SU-DHL-6 (cell line): ENCODE measurements around the gene TRIM23.

Source experiments
- EZH2phosphoT487 ChIP-seq: fragments of 200-600 bp; sonication (generic), shearing (Covaris generic); conservative IDR thresholded peaks from 2 replicates; pipeline ENCODE4 v1.6.1; 2018; ENCODE audit warnings: mild to moderate bottlenecking, antibody characterized with exemption, low read length, moderate library complexity, mixed read lengths
- TF ChIP-seq, protein P1 (sequence below): fragments of 200-600 bp; sonication (generic); IDR thresholded peaks from one replicate; pipeline ENCODE4 v1.5.1; 2017; ENCODE audit warnings: antibody characterized with exemption, mild to moderate bottlenecking, low read length, moderate library complexity; ENCODE audit not compliant: insufficient read depth, poor library complexity, severe bottlenecking

DNA sequence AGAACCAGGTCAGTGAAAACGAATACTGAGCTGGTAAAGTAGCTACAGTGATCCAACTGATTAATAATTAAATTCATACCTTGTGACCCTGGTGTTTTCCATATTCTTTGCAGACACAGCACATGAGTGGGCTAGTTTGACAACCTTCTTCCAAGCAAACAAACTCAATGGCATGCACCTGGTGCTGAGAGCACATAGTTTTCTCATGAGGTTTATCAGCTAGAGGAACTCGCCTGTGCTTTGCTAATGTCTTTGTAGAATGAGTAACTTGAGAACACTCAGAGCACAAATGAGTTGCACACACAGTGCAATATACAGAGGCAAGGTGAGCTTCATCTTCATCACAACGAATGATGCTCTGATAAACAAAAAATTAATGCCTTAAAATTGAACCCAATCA lies 12.6 kb downstream of the TRIM23 start:
- TF ChIP-seq, protein P1, sequence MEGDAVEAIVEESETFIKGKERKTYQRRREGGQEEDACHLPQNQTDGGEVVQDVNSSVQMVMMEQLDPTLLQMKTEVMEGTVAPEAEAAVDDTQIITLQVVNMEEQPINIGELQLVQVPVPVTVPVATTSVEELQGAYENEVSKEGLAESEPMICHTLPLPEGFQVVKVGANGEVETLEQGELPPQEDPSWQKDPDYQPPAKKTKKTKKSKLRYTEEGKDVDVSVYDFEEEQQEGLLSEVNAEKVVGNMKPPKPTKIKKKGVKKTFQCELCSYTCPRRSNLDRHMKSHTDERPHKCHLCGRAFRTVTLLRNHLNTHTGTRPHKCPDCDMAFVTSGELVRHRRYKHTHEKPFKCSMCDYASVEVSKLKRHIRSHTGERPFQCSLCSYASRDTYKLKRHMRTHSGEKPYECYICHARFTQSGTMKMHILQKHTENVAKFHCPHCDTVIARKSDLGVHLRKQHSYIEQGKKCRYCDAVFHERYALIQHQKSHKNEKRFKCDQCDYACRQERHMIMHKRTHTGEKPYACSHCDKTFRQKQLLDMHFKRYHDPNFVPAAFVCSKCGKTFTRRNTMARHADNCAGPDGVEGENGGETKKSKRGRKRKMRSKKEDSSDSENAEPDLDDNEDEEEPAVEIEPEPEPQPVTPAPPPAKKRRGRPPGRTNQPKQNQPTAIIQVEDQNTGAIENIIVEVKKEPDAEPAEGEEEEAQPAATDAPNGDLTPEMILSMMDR: no peak
- TF ChIP-seq EZH2phosphoT487: no peak
